ENCODE data around the gene SLC4A5. TPM values are rescaled to one million over a fixed set of nuclear protein-coding genes. Genes with fewer than 3 reads are reported as not detected.

The SLC4A5 gene
- total and polyA plus RNA-seq, 4 donors: 0.85 to 9.6 (median 3.9) TPM

DNA sequence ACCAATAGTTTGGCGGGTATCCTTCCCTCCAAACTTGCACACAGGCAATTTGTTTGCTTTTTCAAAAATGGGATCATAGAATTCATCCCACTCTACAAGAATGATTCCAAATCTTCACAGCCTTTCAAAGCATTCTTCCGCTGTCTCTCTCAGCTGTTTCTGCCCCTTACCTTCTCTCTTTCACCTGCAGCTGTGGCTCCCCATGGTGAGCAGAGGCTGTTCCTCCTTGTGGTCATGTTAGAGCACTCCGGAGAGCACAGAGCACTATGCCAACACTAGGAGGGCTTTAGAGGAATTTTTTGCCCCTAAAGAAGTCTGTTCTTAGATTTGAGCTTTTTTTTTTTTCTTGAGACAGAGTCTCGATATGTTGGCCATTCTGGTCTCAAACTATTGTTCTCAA is 114.4 kb downstream of the SLC4A5 start:
- DNase-seq (no peak), ATAC-seq (ENCODE audit: insufficient read depth, low FRiP score) (no peak)
- H3K9ac ChIP-seq (ENCODE audit: insufficient read depth in 1 of 2, low read length in 2 of 2): no peak overlapping the region
- 92% methylated on average over 4 of the region's 4 CpGs for WGBS, 2 donors
- H3K4me3 ChIP-seq: no peak overlapping the region
- no peaks in the 10 kb centered on the region for H3K27me3 ChIP-seq (ENCODE audit: control insufficient read depth in 3 of 3, insufficient read depth in 3 of 3, low read length in 2 of 3)
- H3K4me1 ChIP-seq (ENCODE audit: control insufficient read depth in 5 of 5, insufficient read depth in 5 of 5, low read length in 5 of 5): peaks cover 0 to 3% (median 0%) of the 10 kb centered on the region in 5 donors
- no peaks in the 10 kb centered on the region for H3K9me3 ChIP-seq (ENCODE audit: control insufficient read depth in 4 of 4, insufficient read depth in 3 of 4, low read length in 3 of 4)
- no peak overlapping the region for H3K27ac ChIP-seq (ENCODE audit: low read depth in 1 of 2, low read length in 1 of 2)
- H3K36me3 ChIP-seq (ENCODE audit: control insufficient read depth in 4 of 4, insufficient read depth in 4 of 4, low read length in 4 of 4): peaks cover 0 to 7% (median 0%) of the 10 kb centered on the region in 4 donors
- TF ChIP-seq, protein P1, sequence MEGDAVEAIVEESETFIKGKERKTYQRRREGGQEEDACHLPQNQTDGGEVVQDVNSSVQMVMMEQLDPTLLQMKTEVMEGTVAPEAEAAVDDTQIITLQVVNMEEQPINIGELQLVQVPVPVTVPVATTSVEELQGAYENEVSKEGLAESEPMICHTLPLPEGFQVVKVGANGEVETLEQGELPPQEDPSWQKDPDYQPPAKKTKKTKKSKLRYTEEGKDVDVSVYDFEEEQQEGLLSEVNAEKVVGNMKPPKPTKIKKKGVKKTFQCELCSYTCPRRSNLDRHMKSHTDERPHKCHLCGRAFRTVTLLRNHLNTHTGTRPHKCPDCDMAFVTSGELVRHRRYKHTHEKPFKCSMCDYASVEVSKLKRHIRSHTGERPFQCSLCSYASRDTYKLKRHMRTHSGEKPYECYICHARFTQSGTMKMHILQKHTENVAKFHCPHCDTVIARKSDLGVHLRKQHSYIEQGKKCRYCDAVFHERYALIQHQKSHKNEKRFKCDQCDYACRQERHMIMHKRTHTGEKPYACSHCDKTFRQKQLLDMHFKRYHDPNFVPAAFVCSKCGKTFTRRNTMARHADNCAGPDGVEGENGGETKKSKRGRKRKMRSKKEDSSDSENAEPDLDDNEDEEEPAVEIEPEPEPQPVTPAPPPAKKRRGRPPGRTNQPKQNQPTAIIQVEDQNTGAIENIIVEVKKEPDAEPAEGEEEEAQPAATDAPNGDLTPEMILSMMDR (IDR thresholded peaks at IDR 0.05; ENCODE audit: control extremely low read depth, extremely low read depth): no peak

DNA sequence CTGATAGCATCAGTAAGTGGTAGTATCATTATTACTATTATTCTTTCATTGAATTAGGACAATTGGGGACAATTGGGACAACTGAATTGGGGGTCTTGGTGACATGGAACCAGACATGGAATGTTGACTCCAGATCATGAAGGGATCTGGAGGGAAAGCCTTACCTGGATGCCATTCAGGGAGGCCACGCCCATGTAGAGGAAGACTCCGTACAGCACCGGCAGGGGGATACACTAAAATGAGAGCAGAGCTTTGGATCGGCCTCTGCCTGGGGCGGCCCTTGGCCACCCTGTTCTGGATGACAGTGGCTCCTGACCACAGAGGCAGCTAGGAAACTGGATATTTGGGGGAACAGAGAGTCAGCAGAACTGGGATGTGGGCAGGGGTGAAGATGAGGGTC is 115.6 kb downstream of the SLC4A5 start:
- no peaks in the 10 kb centered on the region for H3K9me3 ChIP-seq (ENCODE audit: control insufficient read depth in 4 of 4, insufficient read depth in 3 of 4, low read length in 3 of 4)
- 90 to 94% methylated on average over 5 of the region's 5 CpGs for WGBS, 2 donors
- H3K27me3 ChIP-seq (ENCODE audit: control insufficient read depth in 3 of 3, insufficient read depth in 3 of 3, low read length in 2 of 3): no peaks in the 10 kb centered on the region
- no peak overlapping the region for H3K4me3 ChIP-seq
- TF ChIP-seq, protein P1 (IDR thresholded peaks at IDR 0.05; ENCODE audit: control extremely low read depth, extremely low read depth): no peak
- H3K36me3 ChIP-seq (ENCODE audit: control insufficient read depth in 4 of 4, insufficient read depth in 4 of 4, low read length in 4 of 4): peaks cover 0 to 7% (median 0%) of the 10 kb centered on the region in 4 donors
- no peak overlapping the region for H3K9ac ChIP-seq (ENCODE audit: insufficient read depth in 1 of 2, low read length in 2 of 2)
- no peak overlapping the region for H3K27ac ChIP-seq (ENCODE audit: low read depth in 1 of 2, low read length in 1 of 2)
- H3K4me1 ChIP-seq (ENCODE audit: control insufficient read depth in 5 of 5, insufficient read depth in 5 of 5, low read length in 5 of 5): peaks cover 0 to 3% (median 0%) of the 10 kb centered on the region in 5 donors
- no peak for DNase-seq
- no peak for ATAC-seq (ENCODE audit: insufficient read depth, low FRiP score)

DNA sequence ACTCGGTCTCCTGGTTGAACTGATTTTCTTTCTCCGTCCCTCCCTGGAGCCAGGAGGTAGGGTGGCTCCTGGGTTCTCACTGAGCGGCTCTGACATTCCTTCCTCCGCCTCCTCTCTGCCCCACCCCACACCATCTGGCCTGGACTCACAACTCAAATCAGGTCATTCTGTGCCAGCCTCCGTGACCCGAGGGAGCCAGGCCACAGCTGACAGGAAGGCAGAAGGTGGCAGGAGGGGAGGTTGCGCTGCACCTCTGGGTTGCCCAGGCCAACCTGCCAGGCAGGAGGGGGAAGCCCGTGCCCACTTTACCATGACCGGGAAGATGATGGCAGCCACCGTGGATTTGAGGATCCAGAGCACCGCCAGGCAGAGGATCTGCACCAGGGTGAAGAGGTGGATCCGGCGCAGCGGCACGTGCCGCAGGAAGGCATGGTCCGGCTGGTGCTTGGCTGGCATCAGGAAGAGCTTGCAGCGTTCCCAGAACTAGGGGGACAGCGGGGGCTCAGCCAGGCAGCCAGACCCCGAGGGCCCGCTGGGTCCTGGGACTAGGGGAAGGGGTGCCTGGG is 116.5 kb downstream of the SLC4A5 start:
- no peak for ATAC-seq (ENCODE audit: insufficient read depth, low FRiP score)
- no peak for DNase-seq
- peaks cover 0 to 4% (median 0%) of the 10 kb centered on the region in 4 donors for H3K36me3 ChIP-seq (ENCODE audit: control insufficient read depth in 4 of 4, insufficient read depth in 4 of 4, low read length in 4 of 4)
- H3K4me1 ChIP-seq (ENCODE audit: control insufficient read depth in 5 of 5, insufficient read depth in 5 of 5, low read length in 5 of 5): peaks cover 0 to 3% (median 0%) of the 10 kb centered on the region in 5 donors
- peak overlapping the region in 1 of 2 donors; percentile 14 for H3K27ac ChIP-seq (ENCODE audit: low read depth in 1 of 2, low read length in 1 of 2)
- H3K27me3 ChIP-seq (ENCODE audit: control insufficient read depth in 3 of 3, insufficient read depth in 3 of 3, low read length in 2 of 3): no peaks in the 10 kb centered on the region
- H3K4me3 ChIP-seq: no peak overlapping the region
- H3K9me3 ChIP-seq (ENCODE audit: control insufficient read depth in 4 of 4, insufficient read depth in 3 of 4, low read length in 3 of 4): no peaks in the 10 kb centered on the region
- TF ChIP-seq, protein P1 (IDR thresholded peaks at IDR 0.05; ENCODE audit: control extremely low read depth, extremely low read depth): no peak
- no peak overlapping the region for H3K9ac ChIP-seq (ENCODE audit: insufficient read depth in 1 of 2, low read length in 2 of 2)
- WGBS, 2 donors: 91 to 95% methylated on average over 21 of the region's 21 CpGs

Measured in lung (tissue), 12 donors.